Measurements from ENCODE around the gene XPR1.

Gene XPR1

GRCh38 chr1:180892272-180892671 is 260.4 kb downstream of the XPR1 start:
- no peak for DNase-seq (ENCODE audit: low read depth in 2 of 2)

GRCh38 chr1:180892675-180893074 is 260.9 kb downstream of the XPR1 start:
- DNase-seq (ENCODE audit: low read depth in 2 of 2): no peak

- no peak for DNase-seq (ENCODE audit: low read depth in 2 of 2)
These were observed 261.8 kb downstream of the XPR1 start for GRCh38 chr1:180893614-180894013.

GRCh38 chr1:180896161-180896560 is 264.3 kb downstream of the XPR1 start:
- DNase-seq (ENCODE audit: low read depth in 2 of 2): no peak

- no peak for DNase-seq (ENCODE audit: low read depth in 2 of 2)
These were observed 266.8 kb downstream of the XPR1 start for GRCh38 chr1:180898441-180899219.

- DNase-seq (ENCODE audit: low read depth in 2 of 2): no peak
These were observed 267.4 kb downstream of the XPR1 start for GRCh38 chr1:180899262-180899661.

- DNase-seq (ENCODE audit: low read depth in 2 of 2): no peak
These were observed 269.5 kb downstream of the XPR1 start for GRCh38 chr1:180901076-180901990.

GRCh38 chr1:180902541-180902940 is 270.7 kb downstream of the XPR1 start:
- DNase-seq (ENCODE audit: low read depth in 2 of 2): no peak

- no peak for DNase-seq (ENCODE audit: low read depth in 2 of 2)
These were observed 274.1 kb downstream of the XPR1 start for GRCh38 chr1:180905927-180906326.

GRCh38 chr1:180906511-180906910 is 274.7 kb downstream of the XPR1 start:
- DNase-seq (ENCODE audit: low read depth in 2 of 2): no peak

- DNase-seq (ENCODE audit: low read depth in 2 of 2): no peak
These were observed 275.7 kb downstream of the XPR1 start for GRCh38 chr1:180907313-180908055.

- DNase-seq (ENCODE audit: low read depth in 2 of 2): no peak
These were observed 276.4 kb downstream of the XPR1 start for GRCh38 chr1:180908074-180908765.

- DNase-seq (ENCODE audit: low read depth in 2 of 2): no peak
These were observed 277.2 kb downstream of the XPR1 start for GRCh38 chr1:180909005-180909414.

- no peak for DNase-seq (ENCODE audit: low read depth in 2 of 2)
These were observed 277.7 kb downstream of the XPR1 start for GRCh38 chr1:180909462-180909976.

- DNase-seq (ENCODE audit: low read depth in 2 of 2): no peak
These were observed 279.9 kb downstream of the XPR1 start for GRCh38 chr1:180911640-180912191.

- no peak for DNase-seq (ENCODE audit: low read depth in 2 of 2)
These were observed 280.5 kb downstream of the XPR1 start for GRCh38 chr1:180912211-180912800.

GRCh38 chr1:180912801-180913565 is 281.2 kb downstream of the XPR1 start, which contains the start of gene KIAA1614:
KIAA1614 (plus strand) TSS chr1:180912897; CDS start chr1:180913244, 347 bp downstream.
- no peak for DNase-seq (ENCODE audit: low read depth in 2 of 2)

GRCh38 chr1:180915426-180915965 is 283.7 kb downstream of the XPR1 start:
- no peak for DNase-seq (ENCODE audit: low read depth in 2 of 2)

GRCh38 chr1:180916012-180916770 is 284.4 kb downstream of the XPR1 start:
- no peak for DNase-seq (ENCODE audit: low read depth in 2 of 2)

All from stimulated activated CD4-positive, alpha-beta T cell treated with anti-CD3 and anti-CD28 coated beads, Interleukin-4, amount 100 ng/mL, for 48 hours (primary cell).